ENCODE data around the gene CCHCR1.

The CCHCR1 gene

DNA sequence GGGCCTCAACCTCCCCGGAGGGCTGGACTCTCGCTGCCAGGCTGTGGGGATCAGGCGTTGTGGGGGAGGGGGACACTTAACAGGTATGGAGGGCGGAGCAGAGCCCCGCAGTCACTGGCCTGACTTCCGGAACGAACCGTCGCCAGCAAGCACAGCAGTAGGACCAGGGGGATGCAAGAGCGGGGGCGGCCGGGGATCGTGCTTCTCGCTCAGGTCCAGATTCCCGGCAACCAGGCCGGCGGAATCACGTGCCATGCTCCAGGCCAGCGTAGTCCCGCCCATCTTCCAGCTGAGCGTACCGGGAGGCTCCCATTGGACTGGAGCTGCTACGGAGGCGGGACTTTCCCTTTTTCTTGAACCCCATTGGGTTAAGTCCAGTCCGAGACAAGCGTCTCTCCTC, 22.9 kb upstream of the CCHCR1 start:
- H3K4me3 ChIP-seq (ENCODE audit: low read depth, low read length), result no peak overlapping the region
- TF ChIP-seq, protein P1, sequence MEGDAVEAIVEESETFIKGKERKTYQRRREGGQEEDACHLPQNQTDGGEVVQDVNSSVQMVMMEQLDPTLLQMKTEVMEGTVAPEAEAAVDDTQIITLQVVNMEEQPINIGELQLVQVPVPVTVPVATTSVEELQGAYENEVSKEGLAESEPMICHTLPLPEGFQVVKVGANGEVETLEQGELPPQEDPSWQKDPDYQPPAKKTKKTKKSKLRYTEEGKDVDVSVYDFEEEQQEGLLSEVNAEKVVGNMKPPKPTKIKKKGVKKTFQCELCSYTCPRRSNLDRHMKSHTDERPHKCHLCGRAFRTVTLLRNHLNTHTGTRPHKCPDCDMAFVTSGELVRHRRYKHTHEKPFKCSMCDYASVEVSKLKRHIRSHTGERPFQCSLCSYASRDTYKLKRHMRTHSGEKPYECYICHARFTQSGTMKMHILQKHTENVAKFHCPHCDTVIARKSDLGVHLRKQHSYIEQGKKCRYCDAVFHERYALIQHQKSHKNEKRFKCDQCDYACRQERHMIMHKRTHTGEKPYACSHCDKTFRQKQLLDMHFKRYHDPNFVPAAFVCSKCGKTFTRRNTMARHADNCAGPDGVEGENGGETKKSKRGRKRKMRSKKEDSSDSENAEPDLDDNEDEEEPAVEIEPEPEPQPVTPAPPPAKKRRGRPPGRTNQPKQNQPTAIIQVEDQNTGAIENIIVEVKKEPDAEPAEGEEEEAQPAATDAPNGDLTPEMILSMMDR (IDR thresholded peaks at IDR 0.05; ENCODE audit: borderline replicate concordance, insufficient read depth, low read depth, low read length), result no peak

DNA sequence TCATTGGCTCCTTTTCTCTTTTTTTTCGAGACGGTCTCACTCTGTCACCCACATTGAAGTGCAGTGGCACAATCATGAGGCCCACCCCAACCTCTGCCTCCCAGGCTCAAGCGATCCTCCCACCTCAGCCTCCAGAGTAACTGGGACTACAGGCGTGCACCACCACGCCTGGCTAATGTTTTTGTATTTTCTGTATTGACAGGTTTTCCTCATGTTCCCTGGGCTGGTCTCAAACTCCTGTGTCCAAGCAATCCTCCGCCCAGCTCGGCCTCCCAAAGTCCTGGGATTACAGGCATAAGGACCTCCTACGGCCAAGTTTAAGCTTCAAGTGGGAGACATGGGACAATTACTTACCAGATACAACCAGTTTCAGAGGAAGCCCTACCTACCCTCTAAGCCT, 22.3 kb upstream of the CCHCR1 start:
- H3K4me3 ChIP-seq (ENCODE audit: low read depth, low read length), result no peak overlapping the region

GRCh38 chr6:31179042-31179386, 21.4 kb upstream of the CCHCR1 start:
- H3K4me3 ChIP-seq (ENCODE audit: low read depth, low read length), result no peak overlapping the region
- TF ChIP-seq, protein P1 (IDR thresholded peaks at IDR 0.05; ENCODE audit: borderline replicate concordance, insufficient read depth, low read depth, low read length), result no peak

More for the DNA sequence above, 22.3 kb upstream of the CCHCR1 start:
- TF ChIP-seq, protein P1 (IDR thresholded peaks at IDR 0.05; ENCODE audit: borderline replicate concordance, insufficient read depth, low read depth, low read length), result no peak

- TF ChIP-seq, protein P1 (IDR thresholded peaks at IDR 0.05; ENCODE audit: borderline replicate concordance, insufficient read depth, low read depth, low read length), result no peak
- H3K4me3 ChIP-seq (ENCODE audit: low read depth, low read length), result no peak overlapping the region
Measured at GRCh38 chr6:31178143-31179041, 20.8 kb upstream of the CCHCR1 start.

DNA sequence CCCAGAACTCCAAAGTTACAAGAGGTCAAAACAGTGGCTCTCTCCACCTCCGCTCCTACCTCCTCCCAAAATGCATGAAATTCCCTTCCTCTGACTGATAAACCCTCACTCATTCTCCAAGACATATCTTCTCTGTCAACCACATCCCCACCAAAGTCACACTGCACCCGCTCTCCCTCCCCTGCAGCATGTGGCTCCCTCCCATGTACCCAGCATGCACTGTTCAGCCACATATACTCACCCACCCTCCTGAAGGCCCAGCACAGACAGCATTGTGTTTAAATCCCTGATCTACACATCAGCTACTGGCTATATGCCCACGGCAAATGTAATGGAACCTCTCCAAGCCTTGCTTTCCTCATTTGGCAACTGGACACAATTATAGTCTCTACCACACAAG, 18.4 kb upstream of the CCHCR1 start:
- H3K4me3 ChIP-seq (ENCODE audit: low read depth, low read length), result no peak overlapping the region
- TF ChIP-seq, protein P1 (IDR thresholded peaks at IDR 0.05; ENCODE audit: borderline replicate concordance, insufficient read depth, low read depth, low read length), result no peak

DNA sequence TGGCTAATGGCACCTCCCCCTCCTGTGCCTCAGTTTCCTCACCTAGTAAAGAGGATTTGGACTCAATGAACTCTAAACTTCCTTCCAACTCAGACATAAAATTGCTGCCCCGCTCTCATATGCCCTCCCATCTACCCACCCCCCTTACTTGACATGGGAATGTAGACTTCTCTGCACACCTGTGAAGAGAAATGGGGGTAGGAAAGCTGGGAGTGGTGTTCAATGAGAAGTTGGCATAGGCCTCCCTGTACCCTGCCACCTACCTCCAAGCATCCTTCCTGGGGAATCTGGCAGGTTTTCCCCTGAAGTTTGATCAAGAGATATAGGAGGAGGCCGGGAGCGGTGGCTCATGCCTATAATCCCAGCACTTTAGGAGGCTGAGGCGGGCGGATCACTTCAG, 16.8 kb upstream of the CCHCR1 start:
- TF ChIP-seq, protein P1 (IDR thresholded peaks at IDR 0.05; ENCODE audit: borderline replicate concordance, insufficient read depth, low read depth, low read length), result no peak
- no peak overlapping the region for H3K4me3 ChIP-seq (ENCODE audit: low read depth, low read length)

DNA sequence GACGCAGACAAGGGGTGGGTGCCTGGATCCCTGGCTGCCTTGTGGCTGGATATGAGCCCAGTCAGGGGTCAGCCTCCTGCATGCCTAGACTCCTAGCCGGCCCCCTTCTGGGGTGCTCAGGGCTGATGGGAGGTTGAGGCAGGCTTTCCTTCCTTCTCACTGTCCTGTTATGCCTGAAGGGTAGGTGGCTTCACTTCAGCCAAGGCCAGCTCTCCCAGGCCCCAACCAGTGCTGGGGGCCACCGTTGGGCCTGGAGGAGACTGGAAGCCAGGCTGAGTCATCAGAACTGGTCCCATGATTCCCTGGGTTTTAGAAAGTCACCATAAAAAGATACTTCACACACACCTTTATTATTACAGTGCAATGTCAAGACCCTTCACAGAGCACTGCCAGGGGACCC, 15.8 kb upstream of the CCHCR1 start:
- TF ChIP-seq, protein P1 (IDR thresholded peaks at IDR 0.05; ENCODE audit: borderline replicate concordance, insufficient read depth, low read depth, low read length), result no peak

More for the DNA sequence above, 15.8 kb upstream of the CCHCR1 start:
- H3K4me3 ChIP-seq (ENCODE audit: low read depth, low read length), result no peak overlapping the region
